Measurements from ENCODE around the gene F2R. TPM values are rescaled to one million over a fixed set of nuclear protein-coding genes. Genes with fewer than 3 reads are reported as not detected.

Gene F2R
- total and polyA plus RNA-seq, 2 of the 13 experiments (the other 11 are each of a cell fraction or from before 2014, with no cell fraction given): 8.3 to 12.3 TPM

DNA sequence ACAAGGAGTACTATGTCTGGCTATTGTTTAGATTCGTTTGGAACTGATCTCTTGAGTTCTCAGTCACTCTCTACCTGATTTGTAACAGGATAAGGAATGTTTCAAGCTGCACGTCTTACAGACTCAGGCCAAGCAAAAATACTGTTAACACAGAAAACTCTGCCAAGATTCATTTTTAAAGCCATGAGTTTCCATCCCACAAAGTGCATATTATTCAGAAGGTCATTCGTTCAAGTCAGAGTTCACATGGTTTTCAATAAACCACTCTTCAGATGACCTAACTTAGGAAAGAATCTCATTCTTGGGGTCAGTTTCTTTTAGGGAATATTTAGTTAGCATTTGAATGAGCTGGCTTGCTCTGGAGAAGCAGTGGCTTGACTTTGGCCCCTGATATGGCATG, 49.3 kb downstream of the F2R start (continued):
- TF ChIP-seq, protein P1, sequence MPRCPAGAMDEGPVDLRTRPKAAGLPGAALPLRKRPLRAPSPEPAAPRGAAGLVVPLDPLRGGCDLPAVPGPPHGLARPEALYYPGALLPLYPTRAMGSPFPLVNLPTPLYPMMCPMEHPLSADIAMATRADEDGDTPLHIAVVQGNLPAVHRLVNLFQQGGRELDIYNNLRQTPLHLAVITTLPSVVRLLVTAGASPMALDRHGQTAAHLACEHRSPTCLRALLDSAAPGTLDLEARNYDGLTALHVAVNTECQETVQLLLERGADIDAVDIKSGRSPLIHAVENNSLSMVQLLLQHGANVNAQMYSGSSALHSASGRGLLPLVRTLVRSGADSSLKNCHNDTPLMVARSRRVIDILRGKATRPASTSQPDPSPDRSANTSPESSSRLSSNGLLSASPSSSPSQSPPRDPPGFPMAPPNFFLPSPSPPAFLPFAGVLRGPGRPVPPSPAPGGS (CRISPR knock-in tag; IDR thresholded peaks at IDR 0.05): no peak
- TF ChIP-seq TARDBP (CRISPR knock-in tag; IDR thresholded peaks at IDR 0.05): no peak
- no peak for TF ChIP-seq SALL1 (CRISPR knock-in tag; IDR thresholded peaks at IDR 0.05)
- TF ChIP-seq POGZ (CRISPR knock-in tag; IDR thresholded peaks at IDR 0.05): no peak
- TF ChIP-seq AGO2 (optimal IDR thresholded peaks at IDR 0.05; ENCODE audit: low read depth, low read length): no peak
- TF ChIP-seq CREM (IDR thresholded peaks at IDR 0.05): no peak
- no peak for TF ChIP-seq CREM (CRISPR knock-in tag; IDR thresholded peaks at IDR 0.05)
- TF ChIP-seq ZNF33B (CRISPR knock-in tag; IDR thresholded peaks at IDR 0.05): no peak
- no peak for TF ChIP-seq ZEB1 (IDR thresholded peaks at IDR 0.05; ENCODE audit: insufficient replicate concordance, low read depth)

DNA sequence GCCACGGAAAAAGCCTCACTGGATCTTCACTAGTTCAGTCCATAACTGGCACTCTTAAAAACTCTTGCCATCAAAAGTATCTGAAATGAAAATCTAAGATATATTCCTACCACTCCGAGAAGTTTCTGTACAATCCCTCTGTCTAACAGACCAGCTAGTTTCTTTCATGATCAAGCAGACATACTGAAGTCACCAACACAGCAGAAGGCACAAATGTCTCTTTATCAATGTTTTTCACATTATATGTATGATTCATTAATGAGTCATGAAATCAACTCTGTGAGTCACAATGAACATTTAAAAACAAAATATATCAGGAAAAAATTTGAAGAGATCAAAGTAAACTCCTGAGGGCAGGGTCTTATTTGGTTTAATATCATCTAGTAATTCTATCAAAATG, 50.8 kb downstream of the F2R start:
- ATAC-seq: no peak
- H3K36me3 ChIP-seq (replicated peaks in 1 of 2; ENCODE audit: control insufficient read depth in 1 of 2, insufficient read depth in 2 of 2, low read length in 2 of 2): no peaks in the 10 kb centered on the region
- H4K20me1 ChIP-seq (ENCODE audit: insufficient read depth, low read length): no peaks in the 10 kb centered on the region
- ChIA-PET POLR2A (no interaction called here), CTCF (ENCODE audit: low intra/inter-chr PET ratio, low total read pairs) (no interaction called here)
- FAIRE-seq: no peak
- H3K4me3 ChIP-seq (replicated peaks in 1 of 3; ENCODE audit: insufficient read depth in 1 of 3, low read depth in 2 of 3, low read length in 3 of 3): no peak overlapping the region
- H3K9ac ChIP-seq (ENCODE audit: insufficient read depth, low read depth, low read length): no peak overlapping the region
- BruUV-seq (replicated peaks): no TSS peak
- peaks cover 15% of the 10 kb centered on the region; the same call in 1 of the 2 replicates for H3K4me1 ChIP-seq (ENCODE audit: insufficient read depth, low read length)
- DNase-seq (ENCODE audit: low spot score): no peak
- no peaks in the 10 kb centered on the region for H3K9me3 ChIP-seq (ENCODE audit: low read length)
- no peak overlapping the region for H3K27ac ChIP-seq (ENCODE audit: extremely low read length, insufficient read depth, low read length)
- intact Hi-C loops (cut with micrococcal nuclease; ENCODE audit: unreplicated experiment) (no loop called here), in situ Hi-C loops (cut with HindIII; ENCODE audit: extremely low pct_ligation_motif_present, low pct_unique_long_range_greater_than_20kb) (no loop called here)
- H3K27me3 ChIP-seq (ENCODE audit: control insufficient read depth in 1 of 2, insufficient read depth in 2 of 2, low read length in 2 of 2): no peaks in the 10 kb centered on the region
- H2AFZ ChIP-seq (ENCODE audit: low read length): no peak overlapping the region
- H3K4me2 ChIP-seq (ENCODE audit: low read depth, low read length): no peak overlapping the region
- no peaks in the 10 kb centered on the region for H3K79me2 ChIP-seq (ENCODE audit: insufficient read depth, low read length)
- 86% methylated on average over 2 of the region's 2 CpGs for WGBS (ENCODE audit: low lambda C conversion rate)
- no peak for TF ChIP-seq ETV5 (CRISPR knock-in tag; IDR thresholded peaks at IDR 0.05; ENCODE audit: borderline replicate concordance)
- TF ChIP-seq ZNF660 (CRISPR knock-in tag; IDR thresholded peaks at IDR 0.05; ENCODE audit: borderline replicate concordance, low read depth): no peak
- no peak for TF ChIP-seq ZNF230 (CRISPR knock-in tag; IDR thresholded peaks at IDR 0.05)
- TF ChIP-seq, protein P2, sequence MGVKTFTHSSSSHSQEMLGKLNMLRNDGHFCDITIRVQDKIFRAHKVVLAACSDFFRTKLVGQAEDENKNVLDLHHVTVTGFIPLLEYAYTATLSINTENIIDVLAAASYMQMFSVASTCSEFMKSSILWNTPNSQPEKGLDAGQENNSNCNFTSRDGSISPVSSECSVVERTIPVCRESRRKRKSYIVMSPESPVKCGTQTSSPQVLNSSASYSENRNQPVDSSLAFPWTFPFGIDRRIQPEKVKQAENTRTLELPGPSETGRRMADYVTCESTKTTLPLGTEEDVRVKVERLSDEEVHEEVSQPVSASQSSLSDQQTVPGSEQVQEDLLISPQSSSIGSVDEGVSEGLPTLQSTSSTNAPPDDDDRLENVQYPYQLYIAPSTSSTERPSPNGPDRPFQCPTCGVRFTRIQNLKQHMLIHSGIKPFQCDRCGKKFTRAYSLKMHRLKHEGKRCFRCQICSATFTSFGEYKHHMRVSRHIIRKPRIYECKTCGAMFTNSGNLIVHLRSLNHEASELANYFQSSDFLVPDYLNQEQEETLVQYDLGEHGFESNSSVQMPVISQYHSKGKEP (CRISPR knock-in tag; IDR thresholded peaks at IDR 0.05): no peak
- TF ChIP-seq GTF2F1 (IDR thresholded peaks at IDR 0.05; ENCODE audit: low read length): no peak
- TF ChIP-seq AGO2 (optimal IDR thresholded peaks at IDR 0.05; ENCODE audit: low read depth, low read length): no peak
- TF ChIP-seq, protein P3, sequence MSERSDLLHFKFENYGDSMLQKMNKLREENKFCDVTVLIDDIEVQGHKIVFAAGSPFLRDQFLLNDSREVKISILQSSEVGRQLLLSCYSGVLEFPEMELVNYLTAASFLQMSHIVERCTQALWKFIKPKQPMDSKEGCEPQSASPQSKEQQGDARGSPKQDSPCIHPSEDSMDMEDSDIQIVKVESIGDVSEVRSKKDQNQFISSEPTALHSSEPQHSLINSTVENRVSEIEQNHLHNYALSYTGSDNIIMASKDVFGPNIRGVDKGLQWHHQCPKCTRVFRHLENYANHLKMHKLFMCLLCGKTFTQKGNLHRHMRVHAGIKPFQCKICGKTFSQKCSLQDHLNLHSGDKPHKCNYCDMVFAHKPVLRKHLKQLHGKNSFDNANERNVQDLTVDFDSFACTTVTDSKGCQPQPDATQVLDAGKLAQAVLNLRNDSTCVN (CRISPR knock-in tag; IDR thresholded peaks at IDR 0.05; ENCODE audit: borderline replicate concordance): no peak
- no peak for TF ChIP-seq MBD4 (IDR thresholded peaks at IDR 0.05; ENCODE audit: borderline replicate concordance, low read length)
- TF ChIP-seq, protein P4, sequence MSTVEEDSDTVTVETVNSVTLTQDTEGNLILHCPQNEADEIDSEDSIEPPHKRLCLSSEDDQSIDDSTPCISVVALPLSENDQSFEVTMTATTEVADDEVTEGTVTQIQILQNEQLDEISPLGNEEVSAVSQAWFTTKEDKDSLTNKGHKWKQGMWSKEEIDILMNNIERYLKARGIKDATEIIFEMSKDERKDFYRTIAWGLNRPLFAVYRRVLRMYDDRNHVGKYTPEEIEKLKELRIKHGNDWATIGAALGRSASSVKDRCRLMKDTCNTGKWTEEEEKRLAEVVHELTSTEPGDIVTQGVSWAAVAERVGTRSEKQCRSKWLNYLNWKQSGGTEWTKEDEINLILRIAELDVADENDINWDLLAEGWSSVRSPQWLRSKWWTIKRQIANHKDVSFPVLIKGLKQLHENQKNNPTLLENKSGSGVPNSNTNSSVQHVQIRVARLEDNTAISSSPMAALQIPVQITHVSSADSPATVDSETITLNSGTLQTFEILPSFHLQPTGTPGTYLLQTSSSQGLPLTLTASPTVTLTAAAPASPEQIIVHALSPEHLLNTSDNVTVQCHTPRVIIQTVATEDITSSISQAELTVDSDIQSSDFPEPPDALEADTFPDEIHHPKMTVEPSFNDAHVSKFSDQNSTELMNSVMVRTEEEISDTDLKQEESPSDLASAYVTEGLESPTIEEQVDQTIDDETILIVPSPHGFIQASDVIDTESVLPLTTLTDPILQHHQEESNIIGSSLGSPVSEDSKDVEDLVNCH (CRISPR knock-in tag; IDR thresholded peaks at IDR 0.05): no peak
